GM23248 (cell line): Measurements from ENCODE around the gene CTAGE9.
"Not testable (repeated sequence)": the region's sequence is repeated elsewhere in the genome, so short reads cannot be mapped to it uniquely, and the experiment has no call there.

Source experiments
- EZH2 ChIP-seq: fragments of 200-600 bp; sonication (generic); IDR thresholded peaks from 2 replicates; pipeline ENCODE4 v1.6.1; 2018; ENCODE audit warnings: antibody characterized with exemption, mild to moderate bottlenecking; ENCODE audit not compliant: insufficient read depth, poor library complexity, severe bottlenecking
- EZH2phosphoT487 ChIP-seq: fragments of 200-600 bp; sonication (generic); IDR thresholded peaks from 2 replicates; pipeline ENCODE4 v1.6.1; 2018; ENCODE audit warnings: antibody characterized with exemption, moderate library complexity, mild to moderate bottlenecking, low read depth; ENCODE audit not compliant: insufficient read depth

GRCh38 chr6:131751012-131751715 lies 40.3 kb upstream of the CTAGE9 start:
- not testable (repeated sequence) for TF ChIP-seq EZH2, EZH2phosphoT487
